Keratinocyte (primary cell): ENCODE data around the gene RCSD1. TPM values are rescaled to one million over a fixed set of nuclear protein-coding genes. Genes with fewer than 3 reads are reported as not detected.

Source experiments
- DNase-seq: peaks from one replicate; pipeline ENCODE4 v3.0.0-alpha.2; 2011; ENCODE audit warnings: low read depth, missing footprints, low spot score
- FAIRE-seq: peaks from 2 replicates; lab custom pipeline; 2011; peaks lifted over from hg19 to GRCh38; lab: Jason Lieb, UNC
- H2AFZ ChIP-seq: 2 replicates; pipeline ENCODE4 v1.6.0; 2012; ENCODE audit warnings: low read length, control low read depth, inconsistent platforms; ENCODE audit not compliant: control insufficient read depth
- H3K27ac ChIP-seq: 2 replicates; pipeline ENCODE4 v1.5.1; 2011; ENCODE audit warnings: low read length; ENCODE audit not compliant: control insufficient read depth, insufficient read depth
- H3K27me3 ChIP-seq: 3 replicates; pipeline ENCODE4 v1.6.0; 2011; ENCODE audit warnings: low read length; ENCODE audit not compliant: control insufficient read depth, insufficient read depth; ENCODE audit errors: extremely low read depth
- H3K36me3 ChIP-seq, 2 experiments: 2 replicates in 1 of 2; 3 replicates in 1 of 2; pipeline ENCODE4 v1.5.1; 2011; ENCODE audit warnings: low read length in 2 of 2, mild to moderate bottlenecking in 1 of 2; ENCODE audit not compliant: control insufficient read depth in 2 of 2, insufficient read depth in 2 of 2; ENCODE audit errors: extremely low read depth in 1 of 2
- H3K4me1 ChIP-seq: 3 replicates; pipeline ENCODE4 v1.5.1; 2011; ENCODE audit warnings: low read length; ENCODE audit not compliant: control insufficient read depth, insufficient read depth; ENCODE audit errors: extremely low read depth
- H3K4me2 ChIP-seq: 3 replicates; pipeline ENCODE4 v1.6.0; 2011; ENCODE audit warnings: low read depth, low read length; ENCODE audit not compliant: control insufficient read depth, insufficient read depth; ENCODE audit errors: extremely low read depth
- H3K4me3 ChIP-seq, 3 experiments: fragments of 200-600 bp in 1 of 3; sonication (generic) in 1 of 3; 2 replicates in 2 of 3; 3 replicates in 1 of 3; pipeline ENCODE4 v1.5.1; 2011 to 2016; ENCODE audit warnings: low read length in 3 of 3, mild to moderate bottlenecking in 3 of 3, control low read depth in 2 of 3, inconsistent platforms in 1 of 3, low read depth in 1 of 3, mixed read lengths in 1 of 3, mixed run types in 1 of 3, moderate library complexity in 1 of 3; ENCODE audit not compliant: control insufficient read depth in 2 of 3, insufficient read depth in 2 of 3; ENCODE audit errors: extremely low read depth in 1 of 3
- H3K79me2 ChIP-seq: 2 replicates; pipeline ENCODE4 v1.6.0; 2012; ENCODE audit warnings: low read length; ENCODE audit not compliant: control insufficient read depth, insufficient read depth
- H3K9ac ChIP-seq: 3 replicates; pipeline ENCODE4 v1.6.0; 2011; ENCODE audit warnings: low read length; ENCODE audit not compliant: control insufficient read depth, insufficient read depth; ENCODE audit errors: extremely low read depth
- H3K9me1 ChIP-seq: 3 replicates; pipeline ENCODE4 v1.6.0; 2011; ENCODE audit warnings: low read length; ENCODE audit not compliant: control insufficient read depth, insufficient read depth; ENCODE audit errors: extremely low read depth
- H3K9me3 ChIP-seq: 2 replicates; pipeline ENCODE4 v1.5.1; 2012; ENCODE audit warnings: low read depth, low read length; ENCODE audit not compliant: control insufficient read depth
- H4K20me1 ChIP-seq: 3 replicates; pipeline ENCODE4 v1.6.0; 2011; ENCODE audit warnings: low read length; ENCODE audit not compliant: control insufficient read depth, insufficient read depth; ENCODE audit errors: extremely low read depth
- EZH2 ChIP-seq: IDR thresholded peaks from one replicate; pipeline ENCODE4 v1.6.1; 2012; ENCODE audit warnings: inconsistent platforms, mild to moderate bottlenecking, low read length, moderate library complexity
- dilution Hi-C: fragments of 300-500 bp; cut with MboI; formaldehyde crosslinking; loops from one replicate; pipeline ENCODE4 v1.7.0; 2020; ENCODE audit warnings: low sequenced_read_pairs; ENCODE audit not compliant: extremely low pct_ligation_motif_present
- polyA plus RNA-seq, 5 experiments: library from polyadenylated mRNA; depleted of rRNA in 3 of 5; stranded (reverse) in 3 of 5; stranded (forward) in 1 of 5; unstranded in 1 of 5; fragments of >200 nt; gene quantifications; 1 replicate in 1 of 5; 2 replicates in 3 of 5; 3 replicates in 1 of 5; pipeline versions ENCODE4 v1.2.1 to v1.2.3, GENCODE V29; 2011 to 2012; ENCODE audit warnings: missing spikeins in 2 of 5, low read depth in 1 of 5, low replicate concordance in 1 of 5
- TF ChIP-seq, protein P1 (sequence below), 3 experiments: IDR thresholded peaks in 1 of 3; conservative IDR thresholded peaks in 1 of 3; optimal IDR thresholded peaks in 1 of 3; 2 replicates in 2 of 3; 3 replicates in 1 of 3; pipeline versions ENCODE3 to v1.5.1; 2011; ENCODE audit warnings: low read length in 3 of 3, mild to moderate bottlenecking in 3 of 3, moderate library complexity in 2 of 3, control low read depth in 1 of 3, inconsistent platforms in 1 of 3; ENCODE audit not compliant: insufficient read depth in 2 of 3; ENCODE audit errors: extremely low read depth in 1 of 3

RCSD1 gene
- polyA plus RNA-seq, 1 donor (not counting 4 experiments of a cell fraction or from before 2014, with no cell fraction given), result 0.03 TPM

DNA sequence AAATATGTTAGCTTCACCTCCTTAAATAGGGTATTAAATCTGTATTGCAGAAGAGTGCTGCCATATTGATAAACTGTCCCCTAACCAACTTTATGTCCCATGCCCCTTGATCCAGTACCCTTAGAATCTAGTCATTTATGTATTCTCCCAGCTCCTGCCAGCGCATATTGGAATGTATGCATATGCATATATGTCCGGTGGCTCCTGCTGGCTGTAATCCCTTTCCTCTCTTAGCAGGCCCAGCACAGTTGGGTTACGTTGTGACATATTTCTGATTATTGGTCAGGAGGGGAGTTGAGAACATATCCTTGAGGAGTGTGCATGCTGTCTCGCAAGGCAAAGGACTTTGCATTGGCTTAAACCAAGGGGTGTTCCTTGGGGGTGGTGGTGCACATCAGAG lies 47.3 kb upstream of the RCSD1 start:
- no peaks in the 10 kb centered on the region for H3K9me3 ChIP-seq
- no peak overlapping the region for H3K9ac ChIP-seq
- H3K4me3 ChIP-seq, result no peak overlapping the region
- TF ChIP-seq, protein P1, sequence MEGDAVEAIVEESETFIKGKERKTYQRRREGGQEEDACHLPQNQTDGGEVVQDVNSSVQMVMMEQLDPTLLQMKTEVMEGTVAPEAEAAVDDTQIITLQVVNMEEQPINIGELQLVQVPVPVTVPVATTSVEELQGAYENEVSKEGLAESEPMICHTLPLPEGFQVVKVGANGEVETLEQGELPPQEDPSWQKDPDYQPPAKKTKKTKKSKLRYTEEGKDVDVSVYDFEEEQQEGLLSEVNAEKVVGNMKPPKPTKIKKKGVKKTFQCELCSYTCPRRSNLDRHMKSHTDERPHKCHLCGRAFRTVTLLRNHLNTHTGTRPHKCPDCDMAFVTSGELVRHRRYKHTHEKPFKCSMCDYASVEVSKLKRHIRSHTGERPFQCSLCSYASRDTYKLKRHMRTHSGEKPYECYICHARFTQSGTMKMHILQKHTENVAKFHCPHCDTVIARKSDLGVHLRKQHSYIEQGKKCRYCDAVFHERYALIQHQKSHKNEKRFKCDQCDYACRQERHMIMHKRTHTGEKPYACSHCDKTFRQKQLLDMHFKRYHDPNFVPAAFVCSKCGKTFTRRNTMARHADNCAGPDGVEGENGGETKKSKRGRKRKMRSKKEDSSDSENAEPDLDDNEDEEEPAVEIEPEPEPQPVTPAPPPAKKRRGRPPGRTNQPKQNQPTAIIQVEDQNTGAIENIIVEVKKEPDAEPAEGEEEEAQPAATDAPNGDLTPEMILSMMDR (optimal IDR thresholded peaks at IDR 0.05 in 1 of 3, IDR thresholded peaks at IDR 0.05 in 1 of 3, conservative IDR thresholded peaks at IDR 0.05 in 1 of 3; ENCODE audit: extremely low read depth in 1 of 3, insufficient read depth in 2 of 3, low read length in 3 of 3), result no peak
- TF ChIP-seq EZH2, result no peak
- H3K79me2 ChIP-seq, result no peaks in the 10 kb centered on the region
- H2AFZ ChIP-seq, result no peak overlapping the region
- no peak overlapping the region for H3K27ac ChIP-seq
- H4K20me1 ChIP-seq, result no peaks in the 10 kb centered on the region
- no peaks in the 10 kb centered on the region for H3K36me3 ChIP-seq
- no peak for FAIRE-seq
- no peak for DNase-seq
- no peaks in the 10 kb centered on the region for H3K4me1 ChIP-seq
- no peak overlapping the region for H3K4me2 ChIP-seq
- H3K27me3 ChIP-seq, result no peaks in the 10 kb centered on the region
- H3K9me1 ChIP-seq, result no peaks in the 10 kb centered on the region
- dilution Hi-C loops, result no loop called here

DNA sequence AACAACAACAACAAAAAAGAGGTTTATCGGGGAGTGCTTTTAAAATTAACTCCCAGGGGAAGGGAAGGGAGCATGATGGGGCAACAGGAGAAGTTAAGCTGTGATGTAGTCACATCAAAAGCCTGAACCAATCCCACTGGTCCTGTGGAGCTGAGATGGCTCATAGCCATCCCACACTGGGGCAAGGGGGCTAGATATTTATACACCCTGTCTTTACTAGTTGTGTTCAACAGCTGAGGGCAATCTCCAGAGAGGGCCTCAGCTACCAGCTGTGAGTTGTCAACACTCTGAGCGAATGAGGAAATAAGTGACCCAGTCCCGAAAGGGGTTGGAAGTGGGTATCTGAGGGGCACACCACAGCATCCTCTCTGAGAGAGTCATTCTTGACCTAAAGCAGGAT lies 45.5 kb upstream of the RCSD1 start:
- Histone ChIP-seq H3K4me3 (no peak overlapping the region), H3K27ac (no peak overlapping the region), H3K9ac (no peak overlapping the region), H3K9me1 (no peaks in the 10 kb centered on the region), H3K79me2 (no peaks in the 10 kb centered on the region), H3K4me2 (no peak overlapping the region), H2AFZ (no peak overlapping the region), H3K36me3 (no peaks in the 10 kb centered on the region), H4K20me1 (no peaks in the 10 kb centered on the region), H3K27me3 (no peaks in the 10 kb centered on the region), H3K9me3 (no peaks in the 10 kb centered on the region), H3K4me1 (no peaks in the 10 kb centered on the region)
- DNase-seq (no peak), FAIRE-seq (no peak)
- dilution Hi-C loops, result no loop called here
- TF ChIP-seq, protein P1 (optimal IDR thresholded peaks at IDR 0.05 in 1 of 3, IDR thresholded peaks at IDR 0.05 in 1 of 3, conservative IDR thresholded peaks at IDR 0.05 in 1 of 3; ENCODE audit: extremely low read depth in 1 of 3, insufficient read depth in 2 of 3, low read length in 3 of 3), result no peak
- TF ChIP-seq EZH2, result no peak
